ENCODE measurements around the gene ARMC9. TPM values are rescaled to one million over a fixed set of nuclear protein-coding genes. Genes with fewer than 3 reads are reported as not detected.
"Not testable (repeated sequence)": the region's sequence is repeated elsewhere in the genome, so short reads cannot be mapped to it uniquely, and the experiment has no call there.

Gene ARMC9
- total and polyA plus RNA-seq, 4 donors, result 20.5 to 51.6 (median 38.6) TPM

GRCh38 chr2:231398585-231398984 is 200.2 kb downstream of the ARMC9 start:
- Histone ChIP-seq H3K9me3 (ENCODE audit: control insufficient read depth in 4 of 4, insufficient read depth in 3 of 4, low read length in 3 of 4) (peaks cover 0 to 2% (median 0%) of the 10 kb centered on the region in 4 donors), H3K27ac (ENCODE audit: low read depth in 1 of 2, low read length in 1 of 2) (no peak overlapping the region), H3K27me3 (ENCODE audit: control insufficient read depth in 3 of 3, insufficient read depth in 3 of 3, low read length in 2 of 3) (peaks cover 0 to 10% (median 8%) of the 10 kb centered on the region in 3 donors), H3K36me3 (ENCODE audit: control insufficient read depth in 4 of 4, insufficient read depth in 4 of 4, low read length in 4 of 4) (peaks cover 0 to 13% (median 0%) of the 10 kb centered on the region in 4 donors), H3K9ac (ENCODE audit: insufficient read depth in 1 of 2, low read length in 2 of 2) (no peak overlapping the region), H3K4me1 (ENCODE audit: control insufficient read depth in 5 of 5, insufficient read depth in 5 of 5, low read length in 5 of 5) (peaks cover 0 to 29% (median 20%) of the 10 kb centered on the region in 5 donors), H3K4me3 (no peak overlapping the region)
- ATAC-seq (ENCODE audit: insufficient read depth, low FRiP score), result no peak
- no peak for TF ChIP-seq CTCF (IDR thresholded peaks at IDR 0.05; ENCODE audit: control extremely low read depth, extremely low read depth)
- DNase-seq, result no peak
- WGBS, 2 donors, result 93 to 97% methylated on average over 27 of the region's 27 CpGs

- Histone ChIP-seq H3K36me3 (ENCODE audit: control insufficient read depth in 4 of 4, insufficient read depth in 4 of 4, low read length in 4 of 4) (peaks cover 0 to 13% (median 0%) of the 10 kb centered on the region in 4 donors), H3K27me3 (ENCODE audit: control insufficient read depth in 3 of 3, insufficient read depth in 3 of 3, low read length in 2 of 3) (peaks cover 0 to 10% (median 8%) of the 10 kb centered on the region in 3 donors), H3K9me3 (ENCODE audit: control insufficient read depth in 4 of 4, insufficient read depth in 3 of 4, low read length in 3 of 4) (peaks cover 0 to 1% (median 0%) of the 10 kb centered on the region in 4 donors), H3K4me3 (no peak overlapping the region), H3K27ac (ENCODE audit: low read depth in 1 of 2, low read length in 1 of 2) (no peak overlapping the region), H3K9ac (ENCODE audit: insufficient read depth in 1 of 2, low read length in 2 of 2) (no peak overlapping the region), H3K4me1 (ENCODE audit: control insufficient read depth in 5 of 5, insufficient read depth in 5 of 5, low read length in 5 of 5) (peaks cover 0 to 25% (median 17%) of the 10 kb centered on the region in 5 donors)
- TF ChIP-seq CTCF (IDR thresholded peaks at IDR 0.05; ENCODE audit: control extremely low read depth, extremely low read depth), result no peak
- DNase-seq (peak in 1 of 3 donors; percentile 43), ATAC-seq (ENCODE audit: insufficient read depth, low FRiP score) (no peak)
- WGBS, 2 donors, result 86 to 95% methylated on average over 23 of the region's 23 CpGs
Observed at GRCh38 chr2:231399046-231399852, 200.8 kb downstream of the ARMC9 start.

- 47 to 69% methylated on average over 12 of the region's 12 CpGs for WGBS, 2 donors
- H3K36me3 ChIP-seq (ENCODE audit: control insufficient read depth in 4 of 4, insufficient read depth in 4 of 4, low read length in 4 of 4), result peaks cover 0 to 13% (median 0%) of the 10 kb centered on the region in 4 donors
- no peak for TF ChIP-seq CTCF (IDR thresholded peaks at IDR 0.05; ENCODE audit: control extremely low read depth, extremely low read depth)
- H3K4me1 ChIP-seq (ENCODE audit: control insufficient read depth in 5 of 5, insufficient read depth in 5 of 5, low read length in 5 of 5), result peaks cover 0 to 25% (median 13%) of the 10 kb centered on the region in 5 donors
- ATAC-seq (ENCODE audit: insufficient read depth, low FRiP score), result no peak
- no peak overlapping the region for H3K4me3 ChIP-seq
- peak overlapping the region; percentile 10 to 58 for H3K27ac ChIP-seq (ENCODE audit: low read depth in 1 of 2, low read length in 1 of 2)
- peak in 2 of 3 donors; percentile 32 to 58 for DNase-seq
- no peak overlapping the region for H3K9ac ChIP-seq (ENCODE audit: insufficient read depth in 1 of 2, low read length in 2 of 2)
- peaks cover 0 to 6% (median 2%) of the 10 kb centered on the region in 3 donors for H3K27me3 ChIP-seq (ENCODE audit: control insufficient read depth in 3 of 3, insufficient read depth in 3 of 3, low read length in 2 of 3)
- H3K9me3 ChIP-seq (ENCODE audit: control insufficient read depth in 4 of 4, insufficient read depth in 3 of 4, low read length in 3 of 4), result peaks cover 0 to 1% (median 0%) of the 10 kb centered on the region in 4 donors
Observed at GRCh38 chr2:231399853-231400680, 201.6 kb downstream of the ARMC9 start.

- H3K27ac ChIP-seq (ENCODE audit: low read depth in 1 of 2, low read length in 1 of 2), result peak overlapping the region in 1 of 2 donors; percentile 58
- not testable (repeated sequence) for ATAC-seq (ENCODE audit: insufficient read depth, low FRiP score); H3K27me3 ChIP-seq (ENCODE audit: control insufficient read depth in 3 of 3, insufficient read depth in 3 of 3, low read length in 2 of 3); H3K4me3 ChIP-seq; H3K9me3 ChIP-seq (ENCODE audit: control insufficient read depth in 4 of 4, insufficient read depth in 3 of 4, low read length in 3 of 4); H3K9ac ChIP-seq (ENCODE audit: insufficient read depth in 1 of 2, low read length in 2 of 2); DNase-seq
- 38 to 50% methylated on average over 8 of the region's 8 CpGs for WGBS, 2 donors
- H3K4me1 ChIP-seq (ENCODE audit: control insufficient read depth in 5 of 5, insufficient read depth in 5 of 5, low read length in 5 of 5), result peaks cover 0 to 21% (median 11%) of the 10 kb centered on the region in 5 donors
- H3K36me3 ChIP-seq (ENCODE audit: control insufficient read depth in 4 of 4, insufficient read depth in 4 of 4, low read length in 4 of 4), result peaks cover 0 to 13% (median 0%) of the 10 kb centered on the region in 4 donors
Observed at GRCh38 chr2:231400681-231401080, 202.2 kb downstream of the ARMC9 start.

GRCh38 chr2:231401101-231401500 is 202.7 kb downstream of the ARMC9 start:
- H3K36me3 ChIP-seq (ENCODE audit: control insufficient read depth in 4 of 4, insufficient read depth in 4 of 4, low read length in 4 of 4), result peaks cover 0 to 13% (median 0%) of the 10 kb centered on the region in 4 donors
- not testable (repeated sequence) for H3K9me3 ChIP-seq (ENCODE audit: control insufficient read depth in 4 of 4, insufficient read depth in 3 of 4, low read length in 3 of 4); H3K9ac ChIP-seq (ENCODE audit: insufficient read depth in 1 of 2, low read length in 2 of 2); H3K27ac ChIP-seq (ENCODE audit: low read depth in 1 of 2, low read length in 1 of 2); H3K27me3 ChIP-seq (ENCODE audit: control insufficient read depth in 3 of 3, insufficient read depth in 3 of 3, low read length in 2 of 3); ATAC-seq (ENCODE audit: insufficient read depth, low FRiP score); DNase-seq; H3K4me3 ChIP-seq
- H3K4me1 ChIP-seq (ENCODE audit: control insufficient read depth in 5 of 5, insufficient read depth in 5 of 5, low read length in 5 of 5), result peaks cover 0 to 21% (median 11%) of the 10 kb centered on the region in 5 donors
- 84 to 89% methylated on average over 23 of the region's 23 CpGs for WGBS, 2 donors

Measured in lung (tissue), 12 donors.